ENCODE data around the gene DDX11. TPM values are rescaled to one million over a fixed set of nuclear protein-coding genes. Genes with fewer than 3 reads are reported as not detected.
"Not testable (repeated sequence)": the region's sequence is repeated elsewhere in the genome, so short reads cannot be mapped to it uniquely, and the experiment has no call there.

The DDX11 gene
- total RNA-seq, 4 donors from 2014 or later: 3.6 to 25.5 (median 12.1) TPM

DNA sequence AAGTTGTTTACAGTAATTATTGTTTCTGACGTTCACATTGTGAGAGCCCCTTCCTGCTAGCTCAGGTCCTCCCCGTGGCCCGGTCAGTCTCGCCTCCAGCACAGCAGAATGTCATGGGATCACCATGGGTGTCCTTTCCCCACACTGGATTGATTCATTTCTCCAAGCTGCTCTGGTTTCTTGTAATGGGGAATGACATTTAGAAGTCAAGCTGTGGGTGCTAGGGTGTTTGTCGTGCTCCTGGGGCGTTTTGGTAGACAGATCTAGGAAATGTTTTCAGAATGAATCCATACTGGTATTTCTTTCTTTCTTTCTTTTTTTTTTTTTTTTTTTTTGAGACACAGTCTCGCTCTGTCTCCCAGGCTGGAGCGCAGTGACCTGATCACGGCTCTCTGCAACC, 25.1 kb downstream of the DDX11 start:
- WGBS, 2 donors (ENCODE audit: low coverage in 1 of 2): 86% methylated on average over 6 of the region's 9 CpGs; no CpG with 5 or more reads in 1 of the 2 donors
- H3K4me3 ChIP-seq, ATAC-seq, H3K4me1 ChIP-seq, H3K27ac ChIP-seq, H3K9me3 ChIP-seq, H3K27me3 ChIP-seq: not testable (repeated sequence)
- H3K36me3 ChIP-seq: peaks cover 0 to 86% of the 10 kb centered on the region in 2 donors

DNA sequence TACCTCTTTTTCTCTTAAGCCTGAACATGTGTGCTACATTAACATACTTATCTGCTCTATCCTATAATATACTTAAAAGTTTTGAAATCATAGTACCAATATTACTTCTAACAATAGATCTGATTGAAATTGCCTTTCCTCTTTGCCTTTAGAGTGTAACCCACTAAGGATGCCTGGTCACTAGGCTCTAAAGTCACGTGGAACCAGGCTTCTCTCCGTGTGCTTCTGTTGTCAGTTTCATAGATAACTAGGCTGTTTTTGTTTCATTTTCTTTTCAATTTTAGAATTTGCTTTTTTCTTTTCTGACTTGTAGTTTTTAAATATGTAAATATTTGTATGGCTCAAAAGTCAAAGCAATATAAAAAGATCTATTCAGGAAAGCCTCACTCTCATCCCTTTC, 25.8 kb downstream of the DDX11 start:
- not testable (repeated sequence) for ATAC-seq, H3K9me3 ChIP-seq, H3K27me3 ChIP-seq, H3K4me3 ChIP-seq, H3K4me1 ChIP-seq, H3K27ac ChIP-seq
- H3K36me3 ChIP-seq: peaks cover 0 to 86% of the 10 kb centered on the region in 2 donors
- WGBS, 2 donors (ENCODE audit: low coverage in 1 of 2): 50% methylated on average over 2 of the region's 2 CpGs; no CpG with 5 or more reads in 1 of the 2 donors

DNA sequence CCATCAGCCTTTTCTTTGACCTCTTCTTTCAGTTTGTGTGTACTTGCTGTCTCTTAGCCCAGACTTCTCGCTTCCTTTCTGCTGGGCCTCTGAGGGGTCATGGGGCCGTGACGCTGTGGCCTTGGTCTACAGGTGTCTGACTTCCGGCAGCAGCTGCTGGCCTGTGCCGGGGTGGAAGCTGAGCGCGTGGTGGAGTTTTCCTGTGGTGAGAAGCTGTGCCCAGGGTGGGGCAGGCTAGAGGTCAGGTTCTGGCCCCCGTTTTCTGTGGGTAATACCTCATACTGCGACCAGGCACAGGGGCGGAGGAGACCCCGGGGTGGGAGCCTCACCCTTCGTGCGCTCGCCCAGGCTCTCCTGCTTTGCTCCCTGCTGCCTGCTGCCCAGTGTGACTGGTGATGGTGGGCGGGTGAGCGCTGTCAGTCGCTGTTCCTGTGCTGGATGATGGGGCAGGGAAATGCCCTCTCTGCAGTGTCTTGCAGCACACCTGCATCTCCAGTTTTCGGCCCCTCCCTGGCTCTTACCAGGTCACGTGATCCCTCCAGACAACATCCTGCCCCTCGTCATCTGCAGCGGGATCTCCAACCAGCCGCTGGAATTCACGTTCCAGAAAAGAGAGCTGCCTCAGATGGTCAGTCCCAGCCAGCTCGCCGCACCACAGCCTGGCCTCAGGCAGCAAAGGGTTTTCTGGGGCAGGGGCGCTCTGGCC, 27.0 kb downstream of the DDX11 start:
- 72% methylated on average over 3 of the region's 26 CpGs; no CpG with 5 or more reads in 1 of the 2 donors for WGBS, 2 donors (ENCODE audit: low coverage in 1 of 2)
- H3K27me3 ChIP-seq, ATAC-seq, H3K9me3 ChIP-seq, H3K4me3 ChIP-seq, H3K4me1 ChIP-seq, H3K27ac ChIP-seq: not testable (repeated sequence)
- peaks cover 0 to 82% of the 10 kb centered on the region in 2 donors for H3K36me3 ChIP-seq

DNA sequence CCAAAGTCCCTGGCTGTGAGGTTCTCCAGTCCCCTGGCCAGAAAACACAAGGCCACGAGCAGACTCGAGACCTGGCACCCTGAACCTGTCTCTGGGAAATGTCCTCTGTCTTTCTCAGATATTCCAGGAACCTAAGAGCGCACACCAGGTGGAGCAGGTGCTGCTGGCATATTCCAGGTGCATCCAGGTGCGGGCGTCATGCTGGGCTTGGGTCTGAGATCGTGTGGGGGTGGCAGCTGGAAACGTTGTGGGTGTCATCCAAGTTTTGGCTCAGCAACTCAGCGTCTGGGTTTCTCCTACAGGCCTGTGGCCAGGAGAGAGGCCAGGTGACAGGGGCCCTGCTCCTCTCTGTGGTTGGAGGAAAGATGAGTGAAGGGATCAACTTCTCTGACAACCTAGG, 28.5 kb downstream of the DDX11 start:
- H3K27me3 ChIP-seq, ATAC-seq, H3K4me1 ChIP-seq, H3K9me3 ChIP-seq, H3K27ac ChIP-seq, H3K4me3 ChIP-seq: not testable (repeated sequence)
- H3K36me3 ChIP-seq: peaks cover 0 to 67% of the 10 kb centered on the region in 2 donors
- 60% methylated on average over 1 of the region's 8 CpGs; no CpG with 5 or more reads in 1 of the 2 donors for WGBS, 2 donors (ENCODE audit: low coverage in 1 of 2)

DNA sequence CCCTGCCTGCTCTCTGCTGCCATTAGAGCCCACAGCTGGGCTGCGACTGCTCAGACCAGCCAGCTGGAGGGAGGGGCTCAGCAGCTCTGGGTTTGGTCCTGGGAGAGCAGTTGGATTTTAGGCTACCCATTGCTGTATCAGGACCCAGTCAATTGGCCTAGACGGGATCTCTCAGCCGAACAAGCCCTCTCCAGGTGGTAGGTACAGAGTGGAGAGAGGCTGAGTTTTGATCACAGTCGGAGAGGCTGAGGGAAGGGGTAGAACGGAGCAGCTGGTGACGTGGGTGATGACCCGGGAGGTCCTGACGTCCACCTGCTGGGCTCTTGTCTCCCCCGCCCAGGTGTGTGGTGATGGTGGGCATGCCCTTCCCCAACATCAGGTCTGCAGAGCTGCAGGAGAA, 28.9 kb downstream of the DDX11 start:
- WGBS, 2 donors (ENCODE audit: low coverage in 1 of 2): 100% methylated on average over 2 of the region's 9 CpGs; no CpG with 5 or more reads in 1 of the 2 donors
- H3K27me3 ChIP-seq, H3K27ac ChIP-seq, ATAC-seq, H3K4me1 ChIP-seq, H3K9me3 ChIP-seq, H3K4me3 ChIP-seq: not testable (repeated sequence)
- peaks cover 0 to 64% of the 10 kb centered on the region in 2 donors for H3K36me3 ChIP-seq

DNA sequence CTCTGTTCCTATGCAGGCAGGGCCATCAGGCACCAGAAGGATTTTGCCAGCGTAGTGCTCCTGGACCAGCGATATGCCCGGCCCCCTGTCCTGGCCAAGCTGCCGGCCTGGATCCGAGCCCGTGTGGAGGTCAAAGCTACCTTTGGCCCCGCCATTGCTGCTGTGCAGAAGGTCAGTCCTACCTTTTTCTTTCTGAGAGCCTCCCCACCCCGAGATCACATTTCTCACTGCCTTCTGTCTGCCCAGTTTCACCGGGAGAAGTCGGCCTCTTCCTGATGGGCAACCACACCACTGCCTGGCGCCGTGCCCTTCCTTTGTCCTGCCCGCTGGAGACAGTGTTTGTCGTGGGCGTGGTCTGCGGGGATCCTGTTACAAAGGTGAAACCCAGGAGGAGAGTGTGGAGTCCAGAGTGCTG, 29.9 kb downstream of the DDX11 start:
- WGBS, 2 donors (ENCODE audit: low coverage in 1 of 2): 91% methylated on average over 9 of the region's 16 CpGs; no CpG with 5 or more reads in 1 of the 2 donors
- not testable (repeated sequence) for H3K27me3 ChIP-seq, H3K4me1 ChIP-seq, H3K4me3 ChIP-seq, H3K27ac ChIP-seq, ATAC-seq, H3K9me3 ChIP-seq
- H3K36me3 ChIP-seq: peaks cover 0 to 54% of the 10 kb centered on the region in 2 donors

DNA sequence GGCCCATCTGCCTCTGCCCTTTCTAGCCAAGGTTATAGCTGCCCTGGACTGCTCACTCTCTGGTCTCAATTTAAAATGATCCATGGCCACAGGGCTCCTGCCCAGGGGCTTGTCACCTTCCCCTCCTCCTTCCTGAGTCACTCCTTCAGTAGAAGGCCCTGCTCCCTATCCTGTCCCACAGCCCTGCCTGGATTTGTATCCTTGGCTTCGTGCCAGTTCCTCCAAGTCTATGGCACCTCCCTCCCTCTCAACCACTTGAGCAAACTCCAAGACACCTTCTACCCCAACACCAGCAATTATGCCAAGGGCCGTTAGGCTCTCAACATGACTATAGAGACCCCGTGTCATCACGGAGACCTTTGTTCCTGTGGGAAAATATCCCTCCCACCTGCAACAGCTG, 30.6 kb downstream of the DDX11 start:
- WGBS, 2 donors (ENCODE audit: low coverage in 1 of 2): no CpG with 5 or more reads among the region's 4 CpGs
- peaks cover 0 to 50% of the 10 kb centered on the region in 2 donors for H3K36me3 ChIP-seq
- not testable (repeated sequence) for H3K4me1 ChIP-seq, H3K27me3 ChIP-seq, H3K9me3 ChIP-seq, H3K4me3 ChIP-seq, ATAC-seq, H3K27ac ChIP-seq

DNA sequence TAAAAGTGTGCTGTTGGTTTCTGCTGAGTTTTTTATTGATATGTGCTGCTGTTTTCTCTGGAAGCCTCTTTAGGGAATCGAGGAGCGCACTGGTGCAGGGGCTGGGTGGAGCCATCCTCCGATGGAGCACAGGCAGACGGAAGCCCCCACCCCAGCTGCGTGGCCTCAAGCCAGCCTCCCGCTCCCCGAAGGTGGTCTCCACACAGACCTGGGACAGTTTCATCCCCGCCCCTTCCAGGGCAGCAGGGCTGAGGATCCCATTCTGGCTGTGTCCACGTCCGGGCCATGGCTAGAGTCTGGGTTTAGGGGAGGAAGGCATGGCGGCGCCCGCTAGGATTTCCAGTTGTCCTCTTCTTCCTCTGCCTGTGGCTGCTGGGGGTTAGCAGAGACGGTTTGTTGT, 31.1 kb downstream of the DDX11 start:
- H3K27me3 ChIP-seq, H3K9me3 ChIP-seq, ATAC-seq, H3K4me1 ChIP-seq, H3K4me3 ChIP-seq, H3K27ac ChIP-seq: not testable (repeated sequence)
- WGBS, 2 donors (ENCODE audit: low coverage in 1 of 2): 95 to 100% methylated on average over 1 to 4 of the region's 14 CpGs
- peaks cover 0 to 50% of the 10 kb centered on the region in 2 donors for H3K36me3 ChIP-seq

DNA sequence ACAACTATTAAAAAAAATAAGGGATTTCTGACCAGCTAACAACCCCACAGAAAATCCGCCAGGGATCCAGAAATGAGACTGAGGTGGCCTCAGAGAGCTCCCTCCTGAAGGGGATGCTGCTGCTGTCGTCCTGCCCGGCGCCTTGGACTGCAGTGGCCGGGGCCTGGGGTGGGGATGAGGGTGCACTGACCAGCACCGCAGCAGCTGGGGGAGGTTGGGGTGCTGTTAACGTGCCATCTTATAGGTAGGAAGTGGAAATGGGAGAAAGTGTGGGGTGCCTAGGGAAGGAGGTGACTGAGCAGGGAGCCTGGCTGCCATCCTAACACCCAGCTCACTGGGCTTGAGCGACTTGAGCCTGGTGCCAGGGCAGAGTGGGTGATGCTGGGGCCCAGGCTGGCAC, 32.0 kb downstream of the DDX11 start:
- no peak for ATAC-seq
- H3K4me1 ChIP-seq: no peaks in the 10 kb centered on the region
- no peak overlapping the region for H3K4me3 ChIP-seq
- no peaks in the 10 kb centered on the region for H3K9me3 ChIP-seq
- TF ChIP-seq POLR2AphosphoS5 (IDR thresholded peaks at IDR 0.05) (no peak), EP300 (IDR thresholded peaks at IDR 0.05) (no peak), POLR2A (IDR thresholded peaks at IDR 0.05) (no peak)
- TF ChIP-seq, protein P1, sequence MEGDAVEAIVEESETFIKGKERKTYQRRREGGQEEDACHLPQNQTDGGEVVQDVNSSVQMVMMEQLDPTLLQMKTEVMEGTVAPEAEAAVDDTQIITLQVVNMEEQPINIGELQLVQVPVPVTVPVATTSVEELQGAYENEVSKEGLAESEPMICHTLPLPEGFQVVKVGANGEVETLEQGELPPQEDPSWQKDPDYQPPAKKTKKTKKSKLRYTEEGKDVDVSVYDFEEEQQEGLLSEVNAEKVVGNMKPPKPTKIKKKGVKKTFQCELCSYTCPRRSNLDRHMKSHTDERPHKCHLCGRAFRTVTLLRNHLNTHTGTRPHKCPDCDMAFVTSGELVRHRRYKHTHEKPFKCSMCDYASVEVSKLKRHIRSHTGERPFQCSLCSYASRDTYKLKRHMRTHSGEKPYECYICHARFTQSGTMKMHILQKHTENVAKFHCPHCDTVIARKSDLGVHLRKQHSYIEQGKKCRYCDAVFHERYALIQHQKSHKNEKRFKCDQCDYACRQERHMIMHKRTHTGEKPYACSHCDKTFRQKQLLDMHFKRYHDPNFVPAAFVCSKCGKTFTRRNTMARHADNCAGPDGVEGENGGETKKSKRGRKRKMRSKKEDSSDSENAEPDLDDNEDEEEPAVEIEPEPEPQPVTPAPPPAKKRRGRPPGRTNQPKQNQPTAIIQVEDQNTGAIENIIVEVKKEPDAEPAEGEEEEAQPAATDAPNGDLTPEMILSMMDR (IDR thresholded peaks at IDR 0.05): no peak
- H3K27me3 ChIP-seq: no peaks in the 10 kb centered on the region
- peaks cover 0 to 44% of the 10 kb centered on the region in 2 donors for H3K36me3 ChIP-seq
- WGBS, 2 donors (ENCODE audit: low coverage in 1 of 2): 84% methylated on average over 3 of the region's 8 CpGs; no CpG with 5 or more reads in 1 of the 2 donors
- H3K27ac ChIP-seq: no peak overlapping the region
